Activated naive CD8-positive, alpha-beta T cell treated with anti-CD3 and anti-CD28 coated beads, Interleukin-2, amount 50 U/mL, for 16 hours (primary cell): ENCODE measurements around the gene PTPRS.
A peak's percentile ranks its signal among the peaks of the same experiment; 100 is the strongest.
"Not testable (repeated sequence)": the region's sequence is repeated elsewhere in the genome, so short reads cannot be mapped to it uniquely, and the experiment has no call there.

Experiments
- DNase-seq: peaks from one replicate; pipeline ENCODE4 v3.0.0-alpha.2; 2020; ENCODE audit warnings: low read depth, low spot score

PTPRS gene

DNA sequence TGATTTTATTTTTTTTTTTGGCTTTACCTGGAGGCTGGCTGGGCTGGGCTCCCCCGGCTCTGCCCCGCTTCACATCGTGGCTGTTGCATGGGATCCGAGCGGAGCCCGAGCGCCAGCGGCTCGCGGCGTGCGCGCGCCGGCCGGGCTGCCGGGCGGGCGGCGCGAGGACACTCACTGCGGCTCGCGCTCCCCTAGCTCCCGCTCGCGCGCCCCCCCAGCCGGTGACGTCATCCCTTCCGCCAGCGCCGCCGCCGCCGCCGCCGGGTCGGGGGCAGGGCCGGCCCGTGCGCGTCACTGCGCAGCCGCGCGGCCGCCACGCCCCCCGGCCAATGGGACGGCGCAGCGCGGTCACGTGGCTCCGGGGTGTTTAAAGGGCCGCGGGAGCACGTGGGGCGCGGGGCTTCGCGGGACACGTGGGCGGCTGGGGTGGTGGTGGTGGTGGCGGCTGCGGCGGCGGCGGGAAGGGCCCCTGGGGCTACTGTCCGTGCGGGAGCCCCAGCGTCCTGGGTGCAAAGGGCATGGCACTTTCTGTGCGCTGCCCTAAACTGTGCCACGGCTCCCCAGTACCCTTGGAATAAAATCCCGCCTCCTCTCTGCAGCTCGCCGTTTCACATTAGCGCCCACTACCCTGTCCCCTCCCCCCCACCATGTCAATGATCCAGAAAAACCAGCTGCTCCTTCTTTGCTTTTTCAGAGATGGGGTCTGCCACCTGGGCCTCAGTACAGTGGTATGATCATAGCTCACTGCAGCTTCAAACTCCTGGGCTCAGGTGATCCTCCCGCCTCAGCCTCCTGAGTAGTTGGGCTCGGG, at the start of gene PTPRS:
Gene PTPRS, minus strand, starts transcription at position 176 of the 811 bp plus-strand sequence. CDS start 54,672 bp downstream, outside the sequence.
- DNase-seq, result peak; percentile 52

DNA sequence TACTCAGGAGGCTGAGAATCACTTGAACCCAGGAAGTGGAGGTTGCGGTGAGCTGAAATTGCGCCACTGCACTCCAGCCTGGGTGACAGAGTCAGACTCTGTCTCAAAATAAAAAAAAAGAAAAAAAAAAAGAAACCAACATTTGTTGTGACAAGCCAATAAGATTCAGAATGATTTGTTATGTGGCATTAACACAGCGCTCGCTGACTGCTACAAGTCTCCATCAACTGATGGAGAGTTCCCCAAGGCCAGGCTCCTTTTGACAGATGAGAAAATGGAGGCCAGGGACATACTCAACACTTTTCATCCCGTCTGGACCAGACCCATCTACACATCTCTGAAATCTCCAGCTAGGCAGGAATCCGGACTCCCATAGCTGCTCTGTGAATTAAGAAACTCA, 48.7 kb upstream of the PTPRS start:
- no peak for DNase-seq

DNA sequence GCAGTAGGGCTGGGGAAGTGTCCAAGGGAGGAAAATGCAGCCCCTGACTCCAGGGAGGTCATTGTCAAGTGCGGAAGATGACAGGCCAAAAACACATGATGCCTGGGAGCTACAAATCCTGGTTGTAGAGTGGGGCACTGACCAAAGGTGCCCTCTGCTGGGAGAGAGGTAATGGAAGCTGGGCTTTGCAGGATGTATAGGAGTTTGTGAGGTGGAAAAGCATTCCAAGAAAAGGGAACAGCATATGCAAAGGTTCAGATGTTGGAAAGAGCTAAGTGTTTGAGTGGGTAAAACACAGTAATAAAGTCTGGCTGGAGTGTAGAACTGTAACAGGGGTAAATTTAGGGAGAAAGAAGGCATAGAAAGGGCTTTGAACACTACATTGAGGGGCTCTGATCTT, 46.9 kb upstream of the PTPRS start:
- no peak for DNase-seq

DNA sequence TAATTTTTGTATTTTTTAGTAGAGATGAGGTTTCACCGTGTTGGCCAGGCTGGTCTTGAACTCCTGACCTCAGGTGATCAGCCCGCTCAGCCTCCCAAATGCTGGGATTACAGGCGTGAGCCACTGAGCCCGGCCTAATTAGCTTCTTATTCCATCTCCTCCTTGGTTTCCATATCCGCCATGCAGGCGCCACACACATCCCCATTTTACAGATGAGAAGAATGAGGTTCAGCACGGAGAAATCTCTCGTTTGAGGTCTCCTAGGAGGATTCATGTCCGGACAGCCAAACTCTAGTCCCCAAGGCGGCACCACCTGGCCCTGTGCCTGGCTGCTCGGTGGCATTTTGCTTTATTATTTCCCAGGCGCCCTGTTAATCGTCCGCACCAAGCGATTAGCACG, 46.2 kb upstream of the PTPRS start:
- no peak for DNase-seq

DNA sequence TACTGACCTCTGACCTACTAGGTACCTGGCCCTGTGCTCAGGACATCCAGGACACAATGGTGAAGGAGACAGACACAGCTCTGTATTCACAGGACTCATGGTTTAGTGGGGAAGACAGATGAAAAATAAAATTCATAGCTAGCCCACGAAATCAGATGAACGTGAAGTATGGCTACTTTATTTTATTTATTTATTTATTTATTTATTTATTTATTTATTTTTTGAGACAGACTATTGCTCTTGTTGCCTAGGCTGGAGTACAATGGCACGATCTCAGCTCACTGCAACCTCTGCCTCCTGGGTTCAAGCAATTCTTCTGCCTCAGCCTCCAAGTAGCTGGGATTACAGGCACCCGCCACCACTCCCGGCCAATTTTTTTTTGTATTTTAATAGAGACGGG, 40.6 kb upstream of the PTPRS start:
- not testable (repeated sequence) for DNase-seq

DNA sequence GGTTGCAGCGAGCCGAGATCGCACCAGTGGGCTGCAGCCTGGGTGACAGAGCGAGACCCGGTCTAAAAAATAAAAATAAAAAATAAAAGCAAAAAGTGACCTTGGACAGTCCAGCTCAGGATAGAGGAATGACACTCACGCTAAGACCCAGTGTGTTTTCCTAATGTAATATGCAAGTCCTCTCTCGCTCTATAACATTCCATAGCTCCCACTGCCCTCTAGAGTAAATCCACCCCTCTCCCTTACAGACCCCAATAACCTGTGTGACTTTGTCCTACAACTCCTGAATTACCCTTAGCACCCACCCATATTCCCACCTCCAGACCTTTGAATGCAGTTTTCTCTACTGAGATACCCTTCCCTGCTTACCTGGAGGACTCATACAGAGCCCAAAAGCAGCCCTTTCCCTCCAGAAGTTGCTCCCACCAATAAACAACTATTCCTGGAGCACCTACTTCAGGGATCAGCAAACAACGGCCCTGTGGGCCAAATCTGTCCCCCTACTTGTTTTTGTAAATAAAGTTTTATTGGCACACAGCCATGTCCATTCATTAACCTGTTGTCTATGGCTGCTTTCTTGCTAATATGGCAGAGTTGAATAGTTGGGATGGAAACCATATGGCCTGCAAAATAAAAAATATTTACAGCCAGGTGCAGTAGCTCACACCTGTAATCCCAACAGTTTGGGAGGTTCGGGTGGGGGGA, 39.8 kb upstream of the PTPRS start:
- DNase-seq, result no peak

DNA sequence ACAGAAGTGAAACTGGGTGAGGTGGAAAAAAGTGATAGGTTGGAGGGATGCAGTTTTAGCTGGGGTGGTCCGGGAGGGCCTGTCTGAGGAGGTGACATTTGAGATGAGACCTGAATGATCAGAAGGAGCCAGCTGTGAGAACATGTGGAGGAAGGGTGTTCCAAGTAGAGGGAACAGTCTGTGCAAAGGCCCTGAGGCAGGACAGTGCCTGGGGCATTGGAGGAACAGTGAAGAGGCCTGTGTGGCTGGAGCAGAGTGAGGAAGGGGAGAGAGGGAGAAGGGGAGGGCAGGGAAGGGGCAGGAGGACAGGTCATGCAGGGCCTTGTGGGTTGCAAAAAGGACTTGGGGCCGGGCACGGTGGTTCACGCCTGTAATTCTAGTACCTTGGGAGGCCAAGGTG, 36.3 kb upstream of the PTPRS start:
- DNase-seq, result no peak

DNA sequence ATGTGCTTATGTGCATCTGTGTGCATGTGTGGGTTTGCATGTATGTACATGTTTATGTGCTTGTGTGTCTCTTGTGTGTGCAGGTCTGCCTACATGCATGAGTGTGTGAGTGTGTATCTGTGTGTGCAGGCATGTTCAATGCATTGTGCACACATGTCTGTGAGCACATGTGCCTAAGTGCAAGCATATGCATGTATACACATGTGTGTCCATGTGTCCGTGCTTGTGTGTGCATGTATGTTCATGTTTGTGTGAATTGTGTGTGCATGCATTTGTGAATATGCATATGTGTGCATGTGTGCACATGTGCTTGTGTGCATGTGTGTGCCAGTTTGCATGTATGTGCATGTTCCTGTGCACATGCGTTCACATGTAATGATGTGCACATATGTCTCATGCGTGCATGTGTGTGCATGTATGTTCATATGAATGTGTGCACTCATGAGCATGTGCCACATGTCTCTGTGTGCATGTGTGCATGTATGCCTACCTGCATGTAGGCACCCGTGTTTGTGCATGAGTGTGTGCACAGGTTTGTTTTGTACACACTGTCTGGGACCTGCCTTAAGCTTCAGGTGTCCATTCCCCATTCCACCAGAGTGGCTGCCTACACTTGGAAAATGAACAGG, 32.1 kb upstream of the PTPRS start:
- no peak for DNase-seq

DNA sequence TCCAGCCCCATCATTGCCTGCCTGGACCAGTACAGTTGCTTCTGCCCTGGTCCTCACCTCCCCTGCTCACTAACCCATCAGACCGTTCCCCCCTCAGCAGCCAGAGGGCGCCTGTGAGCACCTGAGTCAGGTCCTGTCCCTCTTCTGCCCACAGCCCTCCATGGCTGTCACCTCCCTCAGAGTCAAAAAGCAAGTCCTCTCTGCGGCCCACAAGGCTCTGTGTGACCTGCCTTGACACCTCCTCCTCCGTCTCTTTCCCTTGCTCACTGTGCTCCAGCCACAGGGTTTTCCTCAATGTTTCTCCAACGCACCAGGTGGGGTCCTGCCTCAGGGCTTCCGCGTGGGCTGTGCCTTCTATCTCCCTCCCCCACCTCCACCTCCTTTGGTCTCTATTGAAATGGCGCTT, 29.4 kb upstream of the PTPRS start:
- peak; percentile 37 for DNase-seq

DNA sequence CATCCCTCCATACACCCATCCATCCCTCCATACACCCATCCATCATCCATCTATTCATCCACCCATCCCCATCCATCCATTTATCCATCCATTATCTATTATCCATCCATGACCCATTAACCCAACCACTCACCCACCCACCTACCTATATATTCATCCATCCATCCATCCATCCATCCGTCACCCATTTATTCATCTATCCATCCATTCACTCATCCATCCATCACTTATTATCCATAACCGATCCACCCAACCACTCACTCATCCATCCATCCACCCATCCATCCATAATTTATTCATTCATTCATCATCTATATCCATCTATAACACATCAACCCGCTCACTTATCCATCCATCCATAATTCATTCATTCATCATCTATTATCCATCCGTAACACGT, 28.7 kb upstream of the PTPRS start:
- DNase-seq, result no peak

DNA sequence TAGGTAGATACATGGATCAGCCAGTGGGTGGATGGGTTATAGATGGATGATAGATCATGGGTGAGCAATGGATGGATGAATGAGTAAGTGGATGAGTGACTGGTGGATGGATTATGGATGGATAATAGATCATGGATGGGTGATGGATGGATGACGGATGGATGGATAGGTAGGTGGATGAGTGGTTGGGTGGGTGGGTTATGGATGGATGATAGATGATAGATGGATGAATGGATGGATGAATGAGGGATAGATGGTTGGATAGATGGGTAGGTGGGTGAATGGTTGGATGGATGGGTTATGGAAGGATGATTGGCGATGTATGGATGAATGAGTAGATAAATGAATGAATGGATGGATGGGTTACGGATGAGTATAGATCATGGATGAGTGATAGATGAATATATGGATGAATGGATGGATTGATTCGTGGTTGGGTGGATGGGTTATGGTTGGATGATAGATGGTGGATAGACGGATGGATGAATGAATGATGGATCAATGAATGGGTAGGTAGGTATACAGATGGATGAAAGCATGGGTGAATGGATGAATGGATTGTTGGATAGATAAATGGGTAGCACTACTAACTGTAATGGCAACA, 27.0 kb upstream of the PTPRS start:
- no peak for DNase-seq

DNA sequence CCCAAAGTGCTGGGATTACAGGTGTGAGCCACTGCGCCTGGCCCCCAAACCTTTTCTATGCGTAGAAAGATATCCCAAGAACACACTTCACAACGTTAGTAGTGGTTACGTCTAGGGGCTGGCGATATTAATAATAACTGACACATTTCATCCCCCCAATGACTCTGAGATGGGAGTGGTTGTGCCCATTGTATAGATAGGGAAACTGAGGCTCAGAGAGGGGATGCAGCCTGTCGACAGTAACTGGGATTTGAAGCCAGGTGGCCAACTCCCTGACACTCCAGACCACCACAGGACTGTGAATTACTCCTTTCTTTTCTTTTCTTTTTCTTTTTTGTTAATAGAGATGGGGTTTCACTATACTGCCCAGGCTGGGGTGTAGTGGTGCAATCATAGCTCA, 25.3 kb upstream of the PTPRS start:
- no peak for DNase-seq

DNA sequence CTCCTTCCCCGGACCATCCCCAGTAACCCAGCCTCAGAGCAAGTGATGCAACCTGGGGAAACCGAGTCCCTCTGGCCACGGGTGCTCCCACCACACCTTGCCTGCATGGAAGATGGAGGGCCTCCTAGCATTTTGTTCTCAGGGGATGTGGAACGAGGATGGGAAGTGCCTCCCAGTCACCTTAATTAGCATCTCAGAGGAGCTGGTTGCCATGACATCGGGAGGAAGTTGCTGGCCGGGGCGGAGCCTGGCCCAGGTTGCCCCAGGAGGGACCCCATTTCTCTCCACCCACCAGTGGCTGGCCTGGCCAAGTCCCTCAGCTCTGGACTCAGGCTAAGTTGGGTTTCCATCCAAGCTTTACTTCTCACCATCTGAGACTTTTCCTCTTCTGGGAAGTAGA, 24.1 kb upstream of the PTPRS start:
- no peak for DNase-seq

DNA sequence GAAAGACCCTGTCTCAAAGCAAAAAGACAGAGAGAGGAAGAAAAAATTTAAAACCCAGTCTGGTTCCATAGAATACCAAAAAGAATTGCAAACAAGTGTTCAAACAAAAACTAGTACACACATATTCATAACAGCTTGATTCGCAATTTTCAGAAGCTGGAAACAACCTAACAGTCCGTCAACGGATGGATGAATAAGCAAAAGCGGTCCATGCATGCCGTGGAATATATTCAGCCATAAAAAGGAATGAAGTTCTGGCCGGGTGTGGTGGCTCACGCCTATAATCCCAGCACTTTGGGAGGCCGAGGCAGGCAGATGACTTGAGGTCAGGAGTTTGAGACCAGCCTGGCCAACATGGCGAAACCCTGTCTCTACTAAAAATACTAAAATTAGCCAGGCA, 21.2 kb upstream of the PTPRS start:
- DNase-seq, result not testable (repeated sequence)

DNA sequence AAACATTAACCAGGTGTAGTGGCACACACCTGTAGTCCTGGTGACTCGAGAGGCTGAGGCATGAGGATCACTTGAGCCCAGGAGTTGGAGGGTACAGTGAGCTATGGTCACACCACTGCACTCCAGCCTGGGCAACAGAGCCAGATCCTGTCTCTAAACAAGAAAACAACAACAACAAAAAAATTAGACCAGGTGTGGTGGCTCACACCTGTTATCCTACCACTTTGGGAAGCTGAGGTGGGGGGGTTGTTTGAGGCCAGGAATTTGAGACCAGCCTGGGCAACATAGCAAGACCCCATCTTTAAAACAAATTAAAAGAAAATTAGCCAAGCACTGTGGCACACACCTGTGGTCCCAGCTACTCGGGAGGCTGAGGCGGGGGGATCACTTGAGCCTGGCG, 20.8 kb upstream of the PTPRS start:
- no peak for DNase-seq

DNA sequence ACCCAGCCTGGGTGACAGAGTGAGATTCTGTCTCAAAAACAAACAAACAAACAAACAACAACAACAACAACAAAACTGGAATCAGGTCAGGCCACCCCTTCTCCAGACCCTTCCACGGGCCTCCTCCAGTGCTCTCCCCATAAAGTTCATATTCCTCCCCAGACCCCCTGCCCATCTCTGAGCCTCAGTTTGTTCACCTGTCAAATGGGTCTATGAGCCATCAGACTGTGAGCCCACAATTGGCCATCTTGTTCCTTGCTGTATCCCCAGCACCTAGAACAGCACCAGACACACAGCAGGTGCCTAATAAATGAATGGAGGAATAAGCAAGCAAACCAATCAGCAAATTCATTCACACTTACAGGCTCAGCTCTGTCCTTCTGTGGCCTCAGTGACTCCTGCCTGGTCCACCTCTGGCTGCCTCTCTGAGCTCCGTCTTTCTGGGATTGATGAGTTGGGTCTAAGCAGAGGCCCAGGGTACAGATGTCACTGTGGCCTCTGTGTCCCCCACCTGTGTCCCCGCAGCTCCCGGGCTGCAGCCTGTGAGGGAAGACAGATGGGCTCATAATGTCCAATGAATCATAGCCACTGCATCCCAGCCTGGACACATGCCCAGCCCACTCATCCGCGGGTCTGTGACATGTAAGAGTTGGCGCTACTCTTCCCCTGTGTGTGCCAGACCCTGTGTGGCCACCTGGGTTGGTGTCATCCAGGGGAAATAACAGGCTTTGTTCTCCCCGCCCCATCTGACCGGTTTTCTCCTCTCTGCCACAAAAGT, 19.6 kb upstream of the PTPRS start:
- no peak for DNase-seq

DNA sequence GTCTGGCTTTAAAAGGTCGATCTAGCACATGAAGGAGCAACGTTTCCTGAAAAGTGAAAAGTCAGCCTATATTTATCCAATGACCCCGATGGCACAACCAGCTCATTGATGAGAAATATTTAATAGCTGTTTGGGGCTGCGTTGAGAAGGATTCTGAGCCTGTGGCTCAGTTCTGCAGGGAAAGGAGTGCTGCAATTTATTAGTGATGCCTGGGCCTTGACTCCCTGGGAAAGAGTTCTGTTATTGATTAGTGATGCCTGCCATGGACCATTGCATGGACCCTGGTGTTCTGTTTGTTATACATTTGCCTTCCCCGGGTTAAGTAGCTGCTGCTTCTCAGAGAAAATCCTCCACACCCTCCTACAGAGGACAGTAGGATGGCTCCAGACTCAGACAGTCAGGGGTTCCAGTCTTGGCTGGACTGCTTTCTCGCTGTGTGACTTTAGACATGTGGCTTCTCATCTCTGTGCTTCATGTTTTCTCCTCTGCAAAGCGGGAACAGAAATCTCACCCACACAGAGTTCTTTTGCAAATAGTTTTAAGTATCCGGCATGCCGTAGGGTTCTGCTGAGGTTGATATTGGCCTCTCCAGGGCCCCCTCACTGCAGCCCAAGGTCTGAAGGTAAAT, 17.7 kb upstream of the PTPRS start:
- no peak for DNase-seq

DNA sequence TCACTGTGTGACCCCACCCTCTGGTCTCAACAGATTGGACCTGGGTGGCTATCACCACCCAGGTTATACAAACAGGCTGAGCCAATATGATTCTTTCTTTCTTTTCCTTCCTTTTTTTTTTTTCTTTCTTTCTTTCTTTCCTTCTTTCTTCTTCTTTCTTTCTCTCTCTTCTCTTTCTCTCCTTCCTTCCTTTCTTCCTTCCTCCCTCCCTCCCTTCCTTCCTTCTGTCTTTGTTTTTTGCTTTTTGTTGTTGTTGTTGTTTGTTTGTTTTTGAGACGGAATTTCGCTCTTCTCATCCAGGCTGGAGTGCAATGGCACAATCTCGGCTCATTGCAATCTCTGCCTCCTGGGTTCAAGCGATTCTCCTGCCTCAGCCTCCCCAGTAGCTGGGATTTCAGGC, 17.0 kb upstream of the PTPRS start:
- DNase-seq, result no peak

DNA sequence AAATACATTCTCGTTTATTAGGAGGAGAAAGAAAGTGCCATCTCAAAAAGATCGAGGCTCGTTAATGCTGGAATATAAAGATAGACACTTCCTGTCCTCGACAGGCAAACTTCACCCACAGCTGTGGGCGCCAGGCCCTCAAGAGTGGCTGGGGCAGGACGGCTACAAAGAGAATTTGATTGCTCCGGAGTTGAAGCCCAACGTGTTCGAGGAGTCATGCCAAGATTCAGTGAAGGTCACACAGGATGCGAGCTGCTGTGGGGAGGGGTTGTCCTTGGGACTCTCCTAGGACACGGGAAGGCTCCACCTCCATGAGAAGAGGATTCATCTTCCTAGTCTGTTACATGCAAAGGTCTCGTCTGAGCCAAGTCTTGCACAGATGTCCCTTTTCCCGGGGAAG, 16.3 kb upstream of the PTPRS start:
- DNase-seq, result no peak

DNA sequence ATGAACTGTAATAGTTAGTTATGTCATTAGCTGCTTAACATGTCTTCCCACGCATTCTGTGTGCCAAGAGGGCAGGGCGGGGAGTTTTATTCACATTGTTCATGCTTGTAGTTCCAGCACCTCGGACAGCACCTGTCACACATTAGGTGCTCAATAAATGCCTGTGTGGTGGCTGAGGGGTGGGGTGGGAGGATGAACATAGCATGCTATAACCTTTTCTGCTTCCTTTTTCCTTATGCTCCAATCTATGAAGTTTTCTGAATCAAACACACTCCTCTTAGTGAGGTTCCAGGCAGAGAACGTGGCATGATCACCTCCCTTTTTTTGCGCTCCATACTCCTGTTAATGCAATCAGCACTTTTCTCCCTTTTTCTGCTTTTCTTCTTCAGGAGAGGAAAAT, 15.8 kb upstream of the PTPRS start:
- DNase-seq, result no peak

DNA sequence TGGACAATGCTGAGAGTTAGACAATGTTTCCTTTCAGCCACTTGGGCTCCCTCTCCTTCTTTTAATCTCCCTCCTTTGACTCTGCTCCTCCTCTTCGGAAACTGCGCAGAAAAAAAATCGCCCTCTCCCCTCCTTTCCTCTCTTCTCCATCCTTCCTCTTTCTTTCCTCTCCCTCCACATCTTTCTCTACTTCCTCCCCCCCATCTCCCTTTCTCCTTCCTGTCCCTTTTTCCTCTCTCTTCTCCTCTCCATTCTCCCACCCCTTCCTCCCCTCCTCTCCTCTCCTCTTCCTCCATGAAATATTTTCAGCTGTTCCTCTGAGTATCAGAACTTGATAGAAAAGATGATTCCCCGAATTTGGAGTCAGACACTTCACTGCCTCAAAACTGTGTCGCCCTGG, 15.1 kb upstream of the PTPRS start:
- no peak for DNase-seq
